GM12878 (cell line): ENCODE data around the gene UTP25. TPM values are rescaled to one million over a fixed set of nuclear protein-coding genes. Genes with fewer than 3 reads are reported as not detected.

Experiments
- ATAC-seq: fragments of 200-7000 bp; cut with Tn5 transposase; 3 replicates; pipeline ENCODE4 v1.9.1; 2020; ENCODE audit warnings: mild to moderate bottlenecking, moderate library complexity
- BruUV-seq: library from RNA; stranded (reverse); fragments of 400-500 nt; replicated peaks from 2 replicates; lab custom pipeline; 2021; lab: Mats Ljungman, UMichigan
- CTCF ChIA-PET: fragments of 300-600 bp; sonication (Branson Sonifier 250); formaldehyde crosslinking; extraction: SDS; loops from one replicate; lab custom pipeline; 2021; ENCODE audit warnings: inconsistent platforms; lab: Yijun Ruan, JAX
- POLR2A ChIA-PET: fragments of 350-600 bp; formaldehyde crosslinking; extraction: SDS; loops from one replicate; lab custom pipeline; 2021; ENCODE audit warnings: inconsistent platforms; lab: Charles Lee
- RAD21 ChIA-PET: fragments of 300-600 bp; sonication (Branson Sonifier 250); formaldehyde crosslinking; loops from one replicate; lab custom pipeline; 2023; ENCODE audit warnings: antibody characterized with exemption; ENCODE audit not compliant: unreplicated experiment; lab: Charles Lee
- SMC1A ChIA-PET: fragments of 300-600 bp; sonication (Branson Sonifier 250); formaldehyde crosslinking; loops from one replicate; lab custom pipeline; 2023; ENCODE audit not compliant: unreplicated experiment, uncharacterized antibody; lab: Charles Lee
- DNase-seq: peaks from one replicate; pipeline ENCODE4 v3.0.0-alpha.2; 2011; ENCODE audit warnings: low read depth, low spot score
- FAIRE-seq: peaks from 3 replicates; lab custom pipeline; 2011; peaks lifted over from hg19 to GRCh38; lab: Jason Lieb, UNC
- H2AFZ ChIP-seq: 2 replicates; pipeline ENCODE4 v1.6.0; 2011; ENCODE audit warnings: low read depth, low read length, control low read depth; ENCODE audit not compliant: control insufficient read depth
- H3K27ac ChIP-seq: 2 replicates; pipeline ENCODE4 v1.5.1; 2011; ENCODE audit warnings: control low read depth; ENCODE audit not compliant: control insufficient read depth, insufficient read depth
- H3K27me3 ChIP-seq, 2 experiments: replicated peaks in 1 of 2; 2 replicates each; pipeline versions ENCODE4 v1.6.0 to v1.6.1; 2011; ENCODE audit warnings: low read length in 1 of 2; ENCODE audit not compliant: control insufficient read depth in 2 of 2, insufficient read depth in 2 of 2
- H3K36me3 ChIP-seq, 2 experiments: 2 replicates each; pipeline ENCODE4 v1.5.1; 2011; ENCODE audit warnings: low read length in 1 of 2; ENCODE audit not compliant: control insufficient read depth in 2 of 2, insufficient read depth in 2 of 2
- H3K4me1 ChIP-seq: 2 replicates; pipeline ENCODE4 v1.6.1; 2011; ENCODE audit warnings: mild to moderate bottlenecking, low read length, moderate library complexity, mixed read lengths; ENCODE audit not compliant: control insufficient read depth, insufficient read depth
- H3K4me2 ChIP-seq: 2 replicates; pipeline ENCODE4 v1.6.0; 2011; ENCODE audit warnings: control low read depth; ENCODE audit not compliant: control insufficient read depth, insufficient read depth
- H3K4me3 ChIP-seq: fragments of 200-600 bp; sonication (generic); 2 replicates; pipeline ENCODE4 v1.5.1; 2016
- H3K79me2 ChIP-seq: 2 replicates; pipeline ENCODE4 v1.6.0; 2011; ENCODE audit warnings: low read length; ENCODE audit not compliant: control insufficient read depth, insufficient read depth
- H3K9ac ChIP-seq: 2 replicates; pipeline ENCODE4 v1.8.0; 2011; ENCODE audit warnings: low read length, control low read depth, mixed read lengths; ENCODE audit not compliant: control insufficient read depth, insufficient read depth
- H3K9me3 ChIP-seq: replicated peaks from 3 replicates; pipeline ENCODE4 v1.5.1; 2011; ENCODE audit warnings: mild to moderate bottlenecking, low read length; ENCODE audit not compliant: control insufficient read depth, insufficient read depth
- H4K20me1 ChIP-seq: 2 replicates; pipeline ENCODE4 v1.6.0; 2011; ENCODE audit not compliant: control insufficient read depth, insufficient read depth
- SREBF1 ChIP-seq: IDR thresholded peaks from 2 replicates; pipeline ENCODE4 v1.6.1; 2012; ENCODE audit warnings: mild to moderate bottlenecking, low read length
- in situ Hi-C: fragments of 300-500 bp; cut with MboI; formaldehyde crosslinking; loops from 9 replicates; pipeline ENCODE4 v1.14.3; 2018; ENCODE audit warnings: mixed read lengths
- intact Hi-C: fragments of 100-400 bp; cut with micrococcal nuclease; formaldehyde crosslinking; loops from one replicate; pipeline ENCODE4 v1.14.2; 2022; ENCODE audit not compliant: unreplicated experiment
- polyA plus RNA-seq, 11 experiments: library from polyadenylated mRNA; depleted of rRNA in 4 of 11; unstranded in 6 of 11; stranded (reverse) in 5 of 11; fragments of >200 nt; fragmentation: Nextera tagmentation in 4 of 11; fragmentation: Illumina TruSeq in 1 of 11; extraction: Ambion mirVana in 4 of 11; extraction: Trizol in 1 of 11; gene quantifications; 1 replicate in 1 of 11; 2 replicates in 10 of 11; pipeline versions ENCODE4 v1.2.1 to v1.2.3, GENCODE V29; 2011 to 2016; ENCODE audit warnings: inconsistent platforms in 2 of 11, missing spikeins in 2 of 11, low read depth in 1 of 11
- total RNA-seq, 4 experiments: library from RNA; depleted of rRNA in 3 of 4; stranded (reverse); fragments of >200 nt in 3 of 4; fragmentation: Illumina TruSeq in 1 of 4; extraction: Trizol in 1 of 4; gene quantifications; 2 replicates each; pipeline versions ENCODE4 v1.2.1 to v1.2.3, GENCODE V29; 2013 to 2021
- TF ChIP-seq, protein P1 (sequence below): fragments of 150-350 bp; IDR thresholded peaks from 2 replicates; pipeline ENCODE4 v1.6.1; 2014; ENCODE audit warnings: mild to moderate bottlenecking, low read depth, low read length
- TF ChIP-seq, protein P2 (sequence below): IDR thresholded peaks from 2 replicates; pipeline ENCODE4 v1.6.1; 2011; ENCODE audit warnings: low read depth, low read length, improper control_type of control experiment, borderline replicate concordance

The UTP25 gene
- total and polyA plus RNA-seq, 10 of the 15 experiments (the other 5 are each of a cell fraction or from before 2014, with no cell fraction given), result 3.0 to 13.3 (median 8.5) TPM

DNA sequence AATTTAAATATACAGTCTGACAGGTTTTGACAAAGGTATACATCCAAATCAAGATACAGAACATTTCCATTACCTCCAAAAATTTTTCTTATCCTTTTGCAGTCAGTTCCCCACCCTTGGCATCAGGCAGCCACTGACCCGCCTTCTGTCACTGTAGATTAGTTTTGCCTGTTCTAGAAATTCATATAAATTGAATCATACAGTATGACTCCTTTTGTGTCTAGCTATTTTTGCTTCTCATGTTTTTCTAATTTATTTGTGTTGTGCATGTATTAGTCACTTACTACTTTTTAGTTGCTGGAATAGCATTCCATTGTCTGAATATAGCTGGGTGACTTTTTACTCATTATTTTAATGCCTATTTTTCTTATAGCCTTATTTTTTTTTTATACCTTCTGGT, 3.8 kb downstream of the UTP25 start (continued):
- TF ChIP-seq, protein P1, sequence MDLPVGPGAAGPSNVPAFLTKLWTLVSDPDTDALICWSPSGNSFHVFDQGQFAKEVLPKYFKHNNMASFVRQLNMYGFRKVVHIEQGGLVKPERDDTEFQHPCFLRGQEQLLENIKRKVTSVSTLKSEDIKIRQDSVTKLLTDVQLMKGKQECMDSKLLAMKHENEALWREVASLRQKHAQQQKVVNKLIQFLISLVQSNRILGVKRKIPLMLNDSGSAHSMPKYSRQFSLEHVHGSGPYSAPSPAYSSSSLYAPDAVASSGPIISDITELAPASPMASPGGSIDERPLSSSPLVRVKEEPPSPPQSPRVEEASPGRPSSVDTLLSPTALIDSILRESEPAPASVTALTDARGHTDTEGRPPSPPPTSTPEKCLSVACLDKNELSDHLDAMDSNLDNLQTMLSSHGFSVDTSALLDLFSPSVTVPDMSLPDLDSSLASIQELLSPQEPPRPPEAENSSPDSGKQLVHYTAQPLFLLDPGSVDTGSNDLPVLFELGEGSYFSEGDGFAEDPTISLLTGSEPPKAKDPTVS, result no peak

DNA sequence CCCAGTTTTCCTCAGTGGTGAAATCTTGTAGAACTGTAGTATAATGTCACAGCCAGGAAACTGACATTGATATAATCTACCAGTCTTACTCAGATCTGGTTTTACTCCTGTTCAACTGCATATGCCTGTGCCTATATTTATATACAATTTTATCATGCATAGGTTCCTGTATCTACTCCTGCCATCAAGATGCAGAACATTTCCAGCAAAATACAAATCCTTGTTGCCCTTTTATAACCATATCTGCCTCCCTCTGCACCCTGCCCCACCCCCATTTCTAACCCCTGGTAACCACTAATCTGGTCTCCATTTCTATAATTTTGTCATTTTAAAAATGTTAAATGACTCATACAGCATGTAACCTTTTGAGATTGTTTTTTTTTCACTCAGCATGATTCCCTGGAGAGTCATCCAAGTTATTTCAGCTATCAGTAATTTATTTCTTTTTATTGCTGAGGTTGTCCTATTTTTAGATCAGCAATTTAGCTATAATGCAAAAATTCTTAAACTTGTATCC, 8.1 kb downstream of the UTP25 start:
- Histone ChIP-seq H3K4me1 (no peaks in the 10 kb centered on the region), H2AFZ (no peak overlapping the region), H3K9ac (no peak overlapping the region), H3K4me2 (no peak overlapping the region), H3K27ac (no peak overlapping the region), H3K9me3 (no peaks in the 10 kb centered on the region), H3K27me3 (no peaks in the 10 kb centered on the region), H3K79me2 (no peaks in the 10 kb centered on the region), H3K4me3 (no peak overlapping the region), H4K20me1 (no peaks in the 10 kb centered on the region), H3K36me3 (peaks cover 18 to 40% of the 10 kb centered on the region in 2 experiments)
- ChIA-PET RAD21 (no interaction called here), SMC1A (no interaction called here), POLR2A (no interaction called here), CTCF (interaction anchor here (0.7 to 6.6 kb wide), 2 partner anchors 13 to 762 kb away, joined by 3 to 39 read pairs; no protein-coding TSS in a partner anchor)
- intact Hi-C loops (no loop called here), in situ Hi-C loops (no loop called here)
- ATAC-seq, result no peak
- no peak for TF ChIP-seq SREBF1
- TF ChIP-seq, protein P2, sequence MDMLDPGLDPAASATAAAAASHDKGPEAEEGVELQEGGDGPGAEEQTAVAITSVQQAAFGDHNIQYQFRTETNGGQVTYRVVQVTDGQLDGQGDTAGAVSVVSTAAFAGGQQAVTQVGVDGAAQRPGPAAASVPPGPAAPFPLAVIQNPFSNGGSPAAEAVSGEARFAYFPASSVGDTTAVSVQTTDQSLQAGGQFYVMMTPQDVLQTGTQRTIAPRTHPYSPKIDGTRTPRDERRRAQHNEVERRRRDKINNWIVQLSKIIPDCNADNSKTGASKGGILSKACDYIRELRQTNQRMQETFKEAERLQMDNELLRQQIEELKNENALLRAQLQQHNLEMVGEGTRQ, result no peak
- no peak for FAIRE-seq
- DNase-seq, result no peak
- no TSS peak for BruUV-seq
